GM21529 (cell line): ENCODE data around the gene HSD17B11.
"Not testable (repeated sequence)": the region's sequence is repeated elsewhere in the genome, so short reads cannot be mapped to it uniquely, and the experiment has no call there.

ENCODE experiments used
- ATAC-seq: cut with Tn5 transposase; IDR thresholded peaks from one replicate; pipeline ENCODE4 v1.9.1; 2021; ENCODE audit not compliant: unreplicated experiment

HSD17B11 gene

DNA sequence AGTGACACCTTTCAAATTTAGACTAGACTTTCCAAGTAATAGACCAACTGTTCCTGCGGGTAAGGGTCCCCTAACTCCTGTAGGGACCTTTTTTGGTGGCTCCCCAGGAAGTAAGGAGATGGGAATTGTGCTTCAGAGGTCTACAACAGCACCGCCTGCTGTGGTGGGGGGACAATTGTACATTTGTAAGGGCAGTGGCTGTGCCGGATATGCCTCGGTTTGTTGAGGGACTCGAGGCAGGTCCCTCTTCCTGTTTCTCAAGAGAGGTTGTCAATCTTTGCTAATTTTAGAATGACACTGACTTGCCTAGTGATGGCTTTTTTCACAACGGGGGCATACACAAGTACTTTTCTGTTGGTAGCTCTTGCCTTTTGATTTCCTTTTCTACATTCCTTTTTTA is 15.5 kb upstream of the HSD17B11 start:
- ATAC-seq: peak; percentile 75

DNA sequence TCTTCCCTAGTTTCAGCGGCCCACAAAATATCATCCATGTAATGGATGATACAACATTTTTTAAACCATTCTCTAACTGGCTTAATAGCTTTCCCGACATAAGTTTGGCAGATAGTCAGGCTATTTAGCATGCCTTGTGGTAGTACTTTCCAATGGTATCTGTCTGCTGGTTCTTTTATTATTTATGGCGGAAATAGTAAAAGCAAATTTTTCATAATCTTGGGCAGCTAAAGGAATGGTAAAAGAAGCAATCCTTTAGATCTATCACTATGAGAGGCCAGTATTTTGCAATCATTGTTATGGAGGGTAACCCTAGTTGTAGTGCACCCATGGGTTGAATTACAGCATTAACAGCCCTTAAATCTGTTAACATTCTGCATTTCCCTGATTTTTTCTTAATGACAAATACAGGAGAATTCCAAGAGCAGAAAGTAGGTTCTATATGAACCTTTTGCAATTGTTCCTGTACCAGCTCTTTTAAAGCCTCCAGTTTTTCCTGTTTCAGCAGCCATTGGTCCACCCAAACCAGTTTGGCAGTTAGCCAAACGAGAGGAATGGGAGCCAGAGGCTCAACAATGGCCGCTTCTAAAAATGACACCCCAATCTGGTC is 14.3 kb upstream of the HSD17B11 start:
- no peak for ATAC-seq

DNA sequence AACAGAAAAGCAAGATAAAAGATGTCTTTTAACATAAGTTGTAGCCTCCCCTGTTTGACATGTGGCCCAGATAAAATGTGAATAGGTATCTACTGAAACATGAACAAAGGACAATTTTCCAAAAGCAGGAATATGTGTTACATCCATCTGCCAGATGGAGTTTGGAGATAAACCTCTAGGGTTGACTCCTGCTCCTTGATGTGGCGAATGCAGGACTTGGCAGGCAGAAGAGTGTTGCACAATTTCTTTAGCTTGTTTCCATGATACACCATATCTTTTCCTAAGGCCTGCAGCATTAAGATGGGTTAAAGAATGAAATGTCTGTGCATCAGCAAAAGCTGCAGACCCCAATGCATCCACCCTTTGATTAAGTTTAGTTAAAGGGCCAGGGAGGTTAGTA is 12.7 kb upstream of the HSD17B11 start:
- not testable (repeated sequence) for ATAC-seq

DNA sequence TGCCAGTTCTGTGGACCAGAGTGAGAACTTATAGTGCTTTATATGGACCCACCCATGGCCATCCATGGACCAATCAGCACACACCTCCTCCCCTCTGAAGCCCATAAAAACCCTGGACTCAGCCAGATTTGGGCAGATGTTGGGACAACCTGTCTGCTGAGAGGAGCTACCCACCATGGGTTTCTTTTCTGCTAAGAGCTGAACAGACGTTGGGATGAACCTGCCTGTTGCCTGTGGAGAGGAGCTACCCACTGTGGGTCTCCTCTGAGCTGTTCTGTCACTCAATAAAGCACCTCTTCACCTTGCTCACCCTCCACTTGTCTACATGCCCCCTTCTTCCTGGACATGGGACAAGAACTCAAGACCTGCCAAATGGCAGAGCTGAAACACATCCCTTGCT is 9.0 kb upstream of the HSD17B11 start:
- ATAC-seq: no peak

DNA sequence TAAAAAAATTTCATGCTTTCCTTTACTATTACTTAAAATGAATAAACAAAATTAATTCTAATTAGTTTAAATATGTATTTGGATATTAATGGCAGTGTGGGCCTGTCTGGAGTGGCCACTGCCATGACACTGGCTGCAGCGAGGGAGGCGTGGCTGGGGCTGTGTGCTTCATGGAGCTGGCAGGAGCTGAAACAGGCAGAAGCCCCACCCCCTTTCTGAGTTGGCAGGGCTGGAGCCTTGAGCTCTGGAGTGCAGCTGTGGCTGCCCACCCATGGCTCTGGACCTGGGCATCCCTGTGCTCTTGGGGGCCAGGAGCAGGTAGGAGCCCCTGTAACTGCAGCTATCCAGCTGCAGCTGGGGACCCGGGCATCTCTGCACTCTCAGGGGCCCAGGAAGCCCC is 8.2 kb upstream of the HSD17B11 start:
- ATAC-seq: no peak

DNA sequence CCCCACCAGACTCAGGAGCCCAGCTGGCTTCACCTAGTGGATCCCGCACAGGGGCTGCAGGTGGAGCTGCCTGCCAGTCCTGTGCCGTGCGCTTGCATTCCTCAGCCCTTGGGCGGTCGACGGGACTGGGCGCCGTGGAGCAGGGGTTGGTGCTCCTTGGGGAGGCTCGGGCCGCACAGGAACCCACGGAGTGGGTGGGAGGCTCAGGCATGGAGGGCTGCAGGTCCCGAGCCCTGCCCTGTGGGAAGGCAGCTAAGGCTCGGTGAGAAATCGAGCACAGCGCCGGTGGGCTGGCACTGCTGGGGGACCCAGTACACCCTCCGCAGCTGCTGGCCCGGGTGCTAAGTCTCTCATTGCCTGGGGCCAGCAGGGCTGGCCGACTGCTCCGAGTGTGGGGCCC is 4.9 kb upstream of the HSD17B11 start:
- not testable (repeated sequence) for ATAC-seq

DNA sequence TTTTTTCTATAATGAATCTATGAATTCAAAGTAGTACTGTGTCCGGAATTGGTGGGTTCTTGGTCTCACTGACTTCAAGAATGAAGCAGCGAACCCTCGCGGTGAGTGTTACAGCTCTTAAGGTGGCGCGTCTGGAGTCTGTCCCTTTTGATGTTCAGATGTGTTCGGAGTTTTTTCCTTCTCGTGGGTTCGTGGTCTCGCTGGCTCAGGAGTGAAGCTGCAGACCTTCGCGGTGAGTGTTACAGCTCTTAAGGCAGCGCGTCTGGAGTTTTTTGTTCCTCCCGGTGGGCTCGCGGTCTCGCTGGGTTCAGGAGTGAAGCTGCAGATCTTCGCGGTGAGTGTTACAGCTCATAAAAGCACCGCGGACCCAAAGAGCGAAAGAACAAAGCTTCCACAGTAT is 4.1 kb upstream of the HSD17B11 start:
- ATAC-seq: not testable (repeated sequence)

DNA sequence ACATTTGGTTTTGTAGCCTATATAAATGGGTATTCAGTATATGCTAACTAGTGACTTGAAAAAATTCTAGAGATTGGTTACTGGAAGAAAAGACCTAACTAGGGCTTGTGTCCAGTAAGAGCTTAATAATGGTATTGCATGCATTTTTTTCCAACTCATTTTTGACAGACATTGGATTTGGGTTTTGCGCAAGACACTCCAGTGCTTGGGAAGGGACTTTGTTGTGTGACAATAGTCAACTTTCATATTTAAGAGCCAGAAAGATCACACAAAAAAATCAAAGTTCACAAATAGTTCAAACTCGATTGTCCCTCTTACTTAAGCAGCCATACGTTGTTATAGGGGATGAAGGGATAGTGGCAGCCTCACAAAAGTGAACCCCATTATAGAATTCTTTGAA is 1.2 kb upstream of the HSD17B11 start:
- ATAC-seq: no peak

DNA sequence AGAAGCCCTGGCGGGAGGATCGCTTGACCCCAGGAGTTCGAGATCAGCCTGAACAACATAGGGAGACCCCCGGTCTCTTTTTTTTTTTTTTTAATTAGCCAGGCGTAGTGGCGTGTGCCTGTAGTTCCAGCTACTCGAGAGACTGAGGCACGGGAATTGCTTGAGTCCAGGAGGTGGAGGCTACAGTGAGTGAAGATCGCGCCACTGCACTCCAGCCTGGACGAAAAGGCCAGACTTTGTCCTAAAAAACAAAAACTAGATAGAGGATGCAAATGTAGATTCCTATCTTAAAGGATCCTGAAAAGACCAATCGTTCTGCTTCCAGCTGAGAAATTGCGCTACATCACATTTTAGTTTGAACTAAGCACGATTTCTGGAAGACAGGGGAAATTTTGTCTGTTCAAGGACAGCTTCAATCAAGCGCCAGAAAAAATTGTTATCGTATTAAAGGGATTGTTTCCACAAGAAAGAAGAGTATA is 627 bp upstream of the HSD17B11 start:
- peak; percentile 11 for ATAC-seq

DNA sequence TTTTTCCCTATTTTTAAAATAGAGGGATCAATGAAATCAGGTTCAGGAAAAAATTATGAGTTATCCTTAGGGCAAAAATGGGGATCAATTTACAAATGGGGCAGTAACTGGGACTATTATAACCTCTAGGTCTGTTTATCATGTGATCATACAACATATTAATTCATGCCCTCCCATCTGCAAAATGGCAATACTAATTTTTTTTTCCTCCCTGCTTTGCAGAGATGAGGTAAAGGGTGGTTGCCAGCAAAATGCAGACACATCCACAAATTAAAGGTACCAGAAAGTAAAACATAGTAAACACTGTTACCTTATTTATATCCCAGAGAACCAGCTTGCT is 467 bp downstream of the HSD17B11 start:
- peak; percentile 3 for ATAC-seq

DNA sequence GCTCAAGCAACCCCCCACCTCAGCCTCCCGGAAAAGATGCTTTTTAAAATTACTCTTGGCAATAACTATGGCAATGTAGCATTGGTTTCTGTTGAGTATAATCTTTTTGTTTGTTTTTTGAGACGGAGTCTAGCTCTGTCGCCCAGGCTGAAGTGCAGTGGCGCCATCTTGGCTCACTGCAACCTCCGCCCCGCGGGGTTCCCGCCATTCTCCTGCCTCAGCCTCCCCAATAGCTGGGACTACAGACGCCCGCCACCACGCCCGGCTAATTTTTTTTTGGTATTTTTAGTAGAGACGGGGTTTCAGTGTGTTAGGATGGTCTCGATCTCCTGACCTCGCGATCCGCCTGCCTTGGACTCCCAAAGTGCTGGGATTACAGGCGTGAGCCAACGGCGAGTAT is 933 bp downstream of the HSD17B11 start:
- ATAC-seq: not testable (repeated sequence)

DNA sequence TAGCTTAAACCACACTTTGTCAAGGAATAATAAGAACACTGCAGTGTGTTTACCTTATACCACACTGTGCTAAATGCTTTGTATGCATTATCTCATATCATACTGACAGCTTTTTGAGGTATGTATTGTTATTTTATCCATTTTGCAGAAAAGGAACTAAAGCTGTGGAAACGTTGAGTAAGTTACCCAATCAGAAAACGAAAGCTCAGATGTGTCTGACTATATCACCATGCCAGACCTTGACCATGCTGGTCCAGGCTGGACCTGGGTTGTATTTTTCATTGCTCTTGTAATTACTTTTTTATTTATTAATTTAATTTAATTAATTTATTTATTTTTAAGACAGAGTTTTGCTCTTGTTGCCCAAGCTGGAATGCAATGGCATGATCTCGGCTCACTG is 2.1 kb downstream of the HSD17B11 start:
- no peak for ATAC-seq

DNA sequence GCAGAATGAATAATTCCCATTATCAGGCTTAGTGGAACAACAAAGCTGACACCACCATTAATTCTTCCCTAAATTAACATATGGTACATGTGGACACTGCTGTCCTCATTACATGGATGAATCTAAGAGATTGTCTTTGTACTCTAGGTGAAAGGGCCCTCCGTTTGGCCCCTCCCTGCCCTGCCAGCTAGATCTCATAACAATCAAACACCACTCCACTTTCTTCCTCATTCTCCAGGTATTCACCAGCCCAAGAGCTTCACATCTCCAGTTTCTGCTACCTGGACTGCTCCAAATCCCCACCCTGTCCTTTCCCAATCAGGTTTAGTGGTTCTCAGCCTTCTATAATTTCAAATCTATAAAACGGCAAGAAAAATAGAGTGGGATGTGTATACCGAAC is 3.8 kb downstream of the HSD17B11 start:
- ATAC-seq: no peak

DNA sequence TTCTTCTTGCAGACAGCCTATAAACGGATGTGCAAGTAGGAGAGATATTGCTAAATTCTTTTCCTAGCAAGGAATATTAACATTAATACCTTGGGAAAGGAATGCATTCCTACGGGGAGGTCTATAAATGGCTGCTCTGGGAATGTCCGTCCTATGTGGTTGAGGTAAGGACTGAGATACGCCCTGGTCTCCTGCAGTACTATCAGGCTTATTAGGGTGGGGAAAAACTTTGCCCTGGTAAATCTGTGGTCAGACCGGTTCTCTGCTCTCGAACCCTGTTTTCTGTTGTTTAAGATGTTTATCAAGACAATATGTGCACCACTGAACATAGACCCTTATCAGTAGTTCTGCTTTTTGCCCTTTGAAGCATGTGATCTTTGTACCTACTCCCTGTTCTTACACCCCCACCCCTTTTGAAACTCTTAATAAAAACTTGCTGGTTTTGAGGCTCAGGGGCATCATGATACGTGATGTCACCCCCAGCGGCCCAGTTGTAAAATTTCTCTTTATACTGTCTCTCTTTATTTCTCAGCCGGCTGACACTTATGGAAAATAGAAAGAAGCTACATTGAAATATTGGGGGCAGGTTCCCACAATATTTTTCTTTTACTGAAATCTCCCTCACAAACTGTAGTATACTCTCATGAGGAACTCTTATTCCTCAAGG is 6.4 kb downstream of the HSD17B11 start:
- not testable (repeated sequence) for ATAC-seq

DNA sequence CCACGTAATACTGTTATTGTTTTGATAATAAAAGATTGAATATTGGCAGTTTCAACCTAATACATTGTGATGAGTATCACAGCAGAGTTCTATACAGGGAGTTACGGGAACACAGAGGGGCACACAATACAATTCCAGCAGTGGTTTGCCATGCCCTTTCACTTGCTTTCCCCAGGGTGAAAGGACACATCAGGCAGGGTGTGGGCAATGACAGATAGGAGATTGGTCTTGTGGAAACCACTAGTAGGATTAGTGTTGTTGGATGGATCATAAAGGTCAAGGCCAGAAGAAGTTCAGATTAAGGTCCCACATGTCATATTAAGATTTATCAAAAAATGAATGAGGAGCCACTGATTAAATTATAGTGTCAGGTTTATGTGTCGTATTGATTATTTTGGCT is 8.1 kb downstream of the HSD17B11 start:
- ATAC-seq: no peak

DNA sequence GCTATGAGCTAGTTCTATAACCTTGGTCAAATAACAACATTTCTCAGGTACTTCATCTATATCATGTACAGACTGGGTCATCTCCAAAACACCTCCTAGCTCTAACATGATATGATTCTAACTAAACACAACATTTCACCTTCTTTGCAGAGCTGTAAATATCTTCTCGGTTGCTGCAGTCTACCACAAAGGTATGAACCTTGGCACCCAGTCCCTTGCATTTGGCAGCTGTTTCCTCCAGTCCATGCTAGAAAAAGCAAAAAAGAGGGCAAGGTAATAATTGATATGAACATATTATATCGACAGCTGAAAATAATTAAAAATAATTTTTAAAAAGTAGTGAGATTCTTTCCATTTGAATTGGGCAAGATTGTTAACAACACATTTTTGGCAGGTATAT is 8.9 kb downstream of the HSD17B11 start:
- no peak for ATAC-seq

DNA sequence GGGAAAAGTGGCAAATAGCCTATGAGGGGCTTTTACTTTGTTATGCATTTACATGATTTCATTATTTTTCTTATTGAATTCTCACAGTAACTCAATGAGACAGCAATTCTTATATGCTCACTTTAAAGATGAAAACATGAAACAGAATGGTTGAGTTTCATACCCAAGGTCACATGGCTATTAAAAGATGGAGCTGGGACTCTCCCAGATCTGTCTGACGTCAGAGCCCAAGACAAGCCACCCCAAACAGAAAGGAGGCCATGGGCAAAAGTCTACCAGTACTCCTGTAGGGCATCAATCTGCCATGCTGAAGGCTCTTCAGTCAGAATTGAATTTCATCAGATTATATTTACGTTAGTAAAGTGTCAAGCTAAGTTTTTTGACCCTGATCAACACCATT is 13.2 kb downstream of the HSD17B11 start:
- no peak for ATAC-seq

DNA sequence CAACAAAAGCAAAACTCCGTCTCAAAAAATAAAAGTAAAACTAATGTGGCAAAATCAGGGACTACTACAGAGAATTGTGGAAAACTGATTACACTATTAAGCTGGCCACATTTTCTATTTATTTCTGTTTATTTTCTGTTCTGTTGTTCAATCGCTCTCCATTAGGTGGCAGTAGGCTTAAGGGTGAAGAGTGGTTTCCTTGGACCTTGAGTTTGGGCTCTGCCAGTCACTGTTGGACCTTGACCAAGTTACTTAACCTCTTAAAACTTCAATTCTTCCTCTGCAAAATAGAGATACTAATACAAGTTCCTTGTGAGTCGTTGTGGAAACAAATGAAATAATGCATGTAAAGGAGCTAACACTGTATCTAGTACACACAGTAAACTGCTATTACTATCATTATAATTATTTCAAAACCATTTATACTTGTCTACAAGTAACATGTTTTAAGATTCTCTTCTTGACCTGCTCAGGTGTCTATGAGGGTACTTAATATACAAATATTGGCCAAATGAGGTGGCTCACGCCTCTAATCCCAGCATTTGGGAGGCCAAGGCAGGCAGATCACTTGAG is 15.2 kb downstream of the HSD17B11 start:
- ATAC-seq: peak; percentile 67

DNA sequence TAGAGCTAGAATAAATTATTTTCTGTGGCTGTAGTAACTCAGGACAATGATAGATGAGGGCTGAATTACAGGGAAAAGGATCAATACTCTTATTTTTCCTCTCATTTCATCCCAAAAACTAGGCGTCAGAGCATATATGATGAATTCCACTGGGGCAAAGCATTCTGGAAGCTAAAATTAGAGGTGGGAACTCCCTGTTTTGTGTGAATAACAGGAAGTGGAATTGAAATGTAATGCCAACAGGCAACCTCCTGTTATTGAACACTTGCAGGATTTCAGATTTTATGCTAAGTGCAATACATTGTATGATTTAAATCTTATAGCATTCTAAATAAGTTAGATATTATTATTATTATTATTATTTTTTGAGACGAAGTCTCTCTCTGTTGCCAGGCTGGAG is 20.9 kb downstream of the HSD17B11 start:
- ATAC-seq: no peak

DNA sequence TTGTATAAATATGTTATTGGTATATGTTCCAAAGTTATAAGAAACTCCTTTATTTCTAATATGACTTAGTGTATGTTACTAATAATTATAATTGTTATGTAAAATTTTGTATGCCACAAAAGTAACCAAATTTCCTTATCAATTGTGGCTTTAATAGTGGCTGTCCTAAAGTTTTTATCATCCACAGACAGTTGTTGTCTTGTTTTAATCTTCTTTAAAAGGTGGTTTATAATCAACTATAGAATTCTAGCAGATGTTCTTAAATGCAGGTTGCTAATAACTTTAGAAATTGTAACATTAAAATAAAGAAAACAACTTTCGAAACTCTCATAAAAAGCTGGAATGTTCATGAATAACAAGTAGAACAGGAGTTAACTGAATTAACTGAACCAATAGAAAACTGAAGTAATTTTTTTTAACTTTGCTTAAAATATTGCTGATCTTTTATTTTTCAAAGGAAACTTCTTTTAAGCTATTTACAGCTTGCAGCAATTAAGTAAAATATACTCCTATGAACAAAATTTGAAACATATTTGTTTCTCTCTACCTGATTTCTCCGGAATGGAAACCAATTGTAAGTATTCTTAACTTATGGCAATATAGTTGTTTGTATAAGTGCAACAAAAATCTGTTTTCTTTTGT is 24.3 kb downstream of the HSD17B11 start:
- no peak for ATAC-seq

DNA sequence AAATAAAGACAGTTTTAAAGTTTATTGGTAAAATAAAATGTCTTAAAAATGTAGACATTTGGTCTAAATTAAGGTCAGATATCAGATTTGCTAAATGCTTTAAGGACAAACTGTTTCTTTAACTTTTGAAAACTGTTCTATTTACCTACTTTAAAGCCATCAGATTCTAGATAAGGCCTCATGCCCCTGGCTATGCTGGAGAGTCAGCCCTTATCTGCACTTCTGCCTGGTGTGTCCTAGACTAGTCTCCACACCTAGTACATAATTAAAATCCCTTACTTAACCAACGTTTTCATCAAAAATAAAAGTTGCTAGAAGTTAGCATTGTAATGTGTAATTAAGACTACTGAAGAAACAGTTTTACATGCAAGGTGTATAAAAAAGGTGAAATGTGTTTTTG is 25.6 kb downstream of the HSD17B11 start:
- no peak for ATAC-seq

DNA sequence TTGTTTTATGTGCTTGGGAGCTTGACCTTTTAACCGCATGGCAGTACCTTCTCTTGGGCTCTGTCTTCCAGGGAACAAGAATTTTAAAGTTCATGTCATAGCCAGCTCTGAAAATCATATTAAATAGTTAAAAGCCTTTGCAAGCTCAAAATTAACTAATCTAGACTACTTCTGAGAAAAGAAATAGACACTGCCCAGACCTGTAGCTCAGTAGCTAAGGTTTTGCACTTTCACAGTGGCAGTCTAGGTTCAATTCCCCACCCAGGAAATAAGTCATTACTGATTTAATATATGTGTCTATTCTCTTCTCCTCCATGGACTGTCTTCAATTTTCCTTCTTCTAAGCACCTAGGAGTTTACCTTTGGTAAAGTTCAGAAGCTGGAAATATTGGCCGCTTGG is 27.4 kb downstream of the HSD17B11 start:
- no peak for ATAC-seq
